ENCODE results near the gene TBX10.
A peak's percentile ranks its signal among the peaks of the same experiment; 100 is the strongest.
"Not testable (repeated sequence)": the region's sequence is repeated elsewhere in the genome, so short reads cannot be mapped to it uniquely, and the experiment has no call there.

The TBX10 gene

DNA sequence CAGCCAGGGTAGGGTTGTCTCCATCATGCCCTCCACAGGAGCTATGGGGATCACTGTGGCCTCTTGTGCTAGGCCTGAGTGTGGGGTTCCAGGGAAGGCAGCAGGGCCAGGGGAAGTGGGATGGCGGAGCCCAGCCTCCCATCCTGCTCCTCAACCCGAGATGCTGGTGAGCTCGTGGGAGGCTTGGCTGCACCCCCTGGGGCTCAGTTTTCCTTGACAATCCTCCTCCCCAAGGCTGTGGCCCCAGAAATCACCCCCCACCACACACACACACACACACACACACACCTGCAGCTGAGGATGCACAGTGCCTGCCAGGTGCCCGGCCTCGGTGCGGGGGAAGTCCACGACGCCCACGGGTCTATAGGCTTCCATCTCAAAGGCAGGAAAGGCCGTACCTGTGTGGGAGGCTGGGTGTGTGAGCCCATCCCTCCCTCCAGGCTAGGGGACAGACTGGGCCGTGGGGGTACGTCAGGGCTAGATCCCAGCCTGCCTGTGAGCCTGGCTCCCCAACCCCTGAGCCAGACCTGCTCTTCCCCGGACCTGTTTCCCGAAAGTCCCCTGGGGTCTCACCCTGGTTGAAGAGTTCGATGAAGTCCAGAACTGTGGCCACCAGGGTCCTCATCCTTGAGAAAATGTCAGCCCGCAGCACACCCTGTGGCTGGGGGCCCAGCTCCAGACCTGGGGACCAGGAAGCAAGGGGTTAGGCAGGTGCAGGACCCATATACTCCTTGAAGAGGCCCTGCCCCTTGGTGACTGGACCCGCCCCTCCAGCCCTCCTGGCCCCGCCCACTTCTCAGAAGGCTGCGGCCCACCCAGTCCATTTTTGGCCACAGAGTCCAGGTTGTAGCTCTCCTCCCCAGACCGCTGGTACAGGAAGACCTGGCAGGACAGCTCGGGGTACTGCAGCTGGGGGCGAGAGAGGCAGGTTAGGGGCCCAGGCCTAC lies 5.2 kb upstream of the TBX10 start:
- DNase-seq, result no peak

DNA sequence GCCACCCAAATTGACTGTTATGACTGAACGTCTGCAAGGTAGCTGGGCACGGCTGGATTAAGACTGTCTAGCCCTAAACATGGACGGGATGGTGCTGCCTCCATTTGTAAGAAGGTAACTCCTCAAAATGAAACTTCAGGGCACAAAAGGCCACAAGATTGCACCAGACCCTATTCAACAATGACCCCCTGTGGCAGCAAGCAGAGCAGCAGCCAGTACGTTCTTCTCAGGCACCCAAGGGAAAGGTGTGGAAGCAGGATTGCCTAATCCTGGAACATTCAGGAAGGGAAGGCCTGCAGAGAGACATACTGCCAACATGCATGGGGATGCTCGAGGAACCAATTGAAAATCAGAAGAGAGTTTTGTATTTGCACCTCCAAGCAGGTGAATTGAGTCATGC lies 4.5 kb upstream of the TBX10 start:
- no peak for DNase-seq

DNA sequence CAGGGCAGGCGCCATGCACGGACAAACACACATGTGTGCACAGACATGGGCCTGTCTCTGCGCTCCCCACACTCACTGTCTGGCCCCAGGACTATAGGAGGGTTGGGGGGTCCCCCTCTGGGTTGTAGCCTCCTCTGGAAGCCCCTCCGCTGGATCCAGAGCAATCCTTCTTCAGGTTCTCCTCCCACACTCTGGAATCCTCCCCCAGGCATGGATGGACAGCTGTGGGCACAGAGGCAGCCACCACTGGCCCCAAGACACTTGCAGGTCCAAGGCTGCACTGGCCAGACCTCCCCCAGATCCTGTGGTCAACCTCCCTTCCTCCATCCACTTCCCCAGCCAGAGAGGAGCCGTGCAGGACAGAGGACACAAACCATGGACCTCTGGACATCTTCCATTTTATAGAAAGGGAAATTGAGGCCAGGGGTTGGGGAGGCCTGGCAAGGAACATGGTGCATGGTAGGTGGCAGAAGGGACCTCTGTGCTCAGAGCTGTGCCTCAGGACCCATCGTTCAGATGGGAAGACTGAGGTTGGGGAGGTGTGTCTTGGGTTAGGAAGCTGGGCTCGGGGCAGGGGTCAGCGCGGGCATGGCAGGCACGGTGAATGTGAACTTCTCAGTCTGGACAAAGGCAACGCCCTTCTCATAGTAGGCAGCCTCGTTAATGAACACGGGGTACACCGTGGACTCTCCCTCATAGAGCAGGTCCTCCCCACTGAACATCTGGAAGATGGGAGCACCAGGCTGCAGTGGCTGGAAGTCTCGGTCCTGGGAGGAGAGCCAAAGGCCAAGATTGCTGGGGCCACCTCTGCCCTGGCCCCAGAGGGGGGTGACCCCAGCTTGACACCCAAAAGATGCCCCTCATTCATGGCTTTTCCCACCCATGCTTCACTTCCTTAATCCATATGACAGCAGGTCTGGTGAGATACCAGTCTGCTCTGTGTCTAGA lies 2.9 kb upstream of the TBX10 start:
- no peak for DNase-seq

DNA sequence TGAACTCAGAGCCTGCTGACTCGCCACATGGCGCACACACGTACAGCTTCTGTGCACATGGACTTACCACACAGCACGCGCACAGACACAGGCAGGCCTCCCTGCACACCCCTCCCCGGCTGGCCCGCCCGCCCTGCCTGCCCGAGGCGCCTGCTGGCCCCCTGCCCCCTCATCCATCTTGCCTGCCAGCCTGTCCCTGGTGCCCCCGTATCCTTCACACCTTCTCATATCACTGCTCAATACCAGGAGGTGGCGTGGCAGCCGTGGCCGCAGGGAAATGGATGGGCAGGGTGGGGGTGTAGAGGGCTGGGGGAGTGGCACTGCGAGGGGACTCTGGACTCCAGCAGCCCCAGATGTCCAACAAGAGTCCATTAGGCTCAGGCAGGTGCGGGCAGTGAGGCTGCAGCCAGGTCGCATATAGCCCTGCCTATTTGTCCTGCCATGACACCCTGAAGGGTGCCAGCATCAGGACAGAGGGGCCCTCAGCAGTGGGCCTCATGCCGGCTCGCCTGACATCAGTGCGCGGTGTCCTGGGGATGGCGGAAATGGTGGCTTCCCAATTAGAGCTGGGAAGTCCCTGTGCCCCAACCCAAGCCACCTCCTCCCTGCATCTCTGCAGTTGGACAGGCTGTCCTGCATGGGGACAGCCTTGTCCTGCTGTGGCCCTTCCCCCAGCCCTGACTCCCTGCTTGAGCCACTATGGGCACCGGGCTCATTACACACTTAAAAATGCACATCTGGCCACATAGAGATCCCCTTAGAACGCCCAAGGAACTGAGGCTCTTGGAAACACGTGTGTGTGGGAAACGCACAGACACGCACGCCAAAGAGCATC lies 2.0 kb upstream of the TBX10 start:
- DNase-seq, result no peak

DNA sequence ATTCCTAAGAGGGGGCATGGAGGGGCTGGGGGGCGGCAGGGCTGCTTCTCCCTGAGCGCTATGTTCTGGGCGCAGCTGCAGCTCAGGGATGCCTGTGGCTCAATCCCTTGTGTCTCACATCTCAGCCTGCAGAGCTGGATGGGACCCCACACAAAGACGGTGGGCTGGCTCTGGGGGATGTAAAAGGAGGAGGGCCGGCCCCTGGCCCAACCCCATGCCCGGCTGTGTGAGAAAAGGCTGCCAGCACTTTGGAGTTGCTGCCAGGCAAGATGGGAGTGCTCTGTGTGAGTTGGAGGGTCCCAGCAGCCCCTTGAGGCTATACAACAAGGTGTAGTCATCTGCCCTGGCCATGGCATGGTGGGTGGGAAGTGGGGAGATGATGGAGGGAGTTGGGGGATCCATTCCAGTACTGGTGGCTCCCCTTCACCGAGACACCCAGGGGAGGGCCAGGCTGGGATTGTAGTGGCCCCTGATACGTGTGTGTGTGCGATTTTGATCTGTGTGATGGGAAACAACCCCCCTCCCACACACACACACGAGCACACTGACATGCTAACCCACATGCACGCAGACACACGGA lies 1.3 kb upstream of the TBX10 start:
- no peak for DNase-seq

DNA sequence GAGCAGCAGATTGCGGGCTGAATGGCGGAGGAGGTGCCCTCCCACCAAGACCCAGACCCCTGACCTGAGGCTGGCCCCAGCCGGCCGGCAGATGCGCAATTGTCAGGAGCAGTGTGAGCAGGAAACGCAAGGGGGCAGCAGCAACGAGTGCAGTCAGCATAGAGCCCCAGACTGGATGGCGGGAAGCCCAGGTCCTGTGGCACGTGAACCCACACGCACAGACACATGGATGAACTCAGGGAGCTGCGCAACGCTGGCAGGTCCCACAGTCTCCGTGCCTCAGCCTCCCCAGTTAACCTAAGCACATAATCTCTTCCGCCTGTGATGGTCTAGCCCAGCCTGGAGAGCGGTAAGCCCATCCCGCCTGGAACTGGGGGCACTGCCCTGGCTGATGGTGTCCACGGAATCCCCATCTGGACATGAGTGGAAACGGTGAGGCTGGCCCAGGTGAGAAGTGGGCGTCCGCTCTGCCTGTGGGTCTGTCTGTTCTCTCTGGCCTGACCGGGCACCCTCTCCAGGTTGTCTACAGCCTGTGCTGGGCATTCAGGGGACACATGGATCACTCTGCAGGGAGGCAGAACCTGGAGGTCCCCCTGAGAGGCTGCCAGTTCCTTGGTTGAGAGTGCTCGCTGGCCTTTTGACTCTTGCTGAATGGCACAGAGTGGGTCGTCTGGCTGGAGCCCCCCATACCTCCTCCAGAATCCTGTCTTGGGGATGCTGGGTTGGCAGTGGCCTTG lies 626 bp upstream of the TBX10 start:
- peak; percentile 61 for DNase-seq

DNA sequence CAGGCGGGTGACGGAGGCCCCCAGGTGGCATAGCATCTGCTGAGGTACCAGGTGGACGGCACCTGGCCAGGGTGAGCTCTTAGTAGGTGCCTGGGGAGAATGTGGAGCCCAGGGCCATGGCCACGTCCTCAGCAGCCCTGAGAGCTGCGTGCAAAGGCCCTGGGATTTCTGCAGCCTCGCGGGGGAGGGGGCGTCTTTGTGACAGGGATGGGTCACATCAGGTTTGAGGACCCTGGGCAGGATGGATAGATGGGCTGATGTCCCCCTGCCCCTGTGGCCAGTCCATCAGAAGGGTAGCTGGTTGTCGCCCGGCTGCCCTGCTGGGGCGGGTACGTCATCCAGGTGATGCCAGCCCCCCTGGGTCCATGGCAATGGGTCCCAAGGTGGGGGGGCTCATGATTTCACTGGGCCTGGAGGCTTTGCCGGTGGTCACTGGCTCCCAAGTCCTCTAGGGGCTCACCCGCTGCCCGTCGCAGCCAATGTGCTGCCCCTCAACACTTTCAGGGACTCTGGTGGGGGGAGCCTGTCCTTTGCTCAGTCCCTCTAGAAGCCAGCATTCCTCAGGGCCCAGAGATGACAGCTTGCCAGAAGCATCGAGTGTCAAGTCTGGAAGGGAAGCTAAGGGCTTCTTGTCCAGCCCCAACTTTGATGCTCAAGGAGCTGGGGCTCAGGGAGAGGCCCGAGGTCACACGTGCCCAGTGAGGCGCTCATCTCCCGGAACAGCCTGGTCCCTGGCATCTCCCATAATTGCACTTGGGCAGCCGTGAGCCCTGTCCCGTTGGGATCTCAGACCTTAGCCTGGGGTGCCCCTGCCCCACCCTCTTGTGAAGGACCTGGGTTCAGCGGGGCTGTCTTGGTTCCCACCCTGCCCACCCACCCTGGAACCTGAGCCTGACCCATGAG lies 777 bp downstream of the TBX10 start:
- no peak for DNase-seq

DNA sequence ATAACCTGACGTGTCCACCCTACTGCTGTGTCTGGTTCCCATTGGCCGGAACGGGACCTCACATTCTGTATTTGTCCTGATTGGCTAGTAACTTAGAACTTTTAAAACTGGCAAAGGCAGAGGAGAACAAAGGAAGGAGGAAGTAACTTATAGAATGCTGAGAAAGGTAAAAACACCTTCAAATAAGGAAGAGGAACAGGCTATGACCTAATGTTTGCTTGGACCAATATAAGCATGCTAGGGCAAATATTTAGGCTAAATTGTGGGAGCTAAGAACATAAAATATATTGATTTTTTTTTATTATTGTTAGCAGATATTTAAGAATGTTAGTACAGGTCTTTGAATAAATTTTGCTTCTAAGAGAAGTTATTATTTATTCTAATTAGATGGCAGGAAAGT lies 2.1 kb downstream of the TBX10 start:
- DNase-seq, result not testable (repeated sequence)

DNA sequence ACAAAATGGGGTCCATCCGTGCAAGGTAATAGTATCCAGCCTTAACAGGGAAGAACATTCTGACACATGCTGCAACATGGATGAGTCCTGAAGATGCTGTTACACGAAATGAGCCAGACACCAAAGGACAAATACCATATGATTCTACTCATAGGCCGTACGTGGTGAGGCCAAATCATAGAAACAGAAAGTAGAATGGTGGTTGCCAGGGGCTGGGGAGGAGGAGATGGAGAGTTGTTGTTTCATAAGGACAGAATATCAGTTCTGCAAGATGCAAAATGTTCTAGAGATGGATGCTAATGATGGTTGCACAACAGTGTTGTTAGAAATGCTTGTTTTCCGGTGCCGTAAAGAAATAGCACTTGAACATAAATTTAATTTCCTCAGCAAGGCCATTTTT lies 2.6 kb downstream of the TBX10 start:
- DNase-seq, result no peak

DNA sequence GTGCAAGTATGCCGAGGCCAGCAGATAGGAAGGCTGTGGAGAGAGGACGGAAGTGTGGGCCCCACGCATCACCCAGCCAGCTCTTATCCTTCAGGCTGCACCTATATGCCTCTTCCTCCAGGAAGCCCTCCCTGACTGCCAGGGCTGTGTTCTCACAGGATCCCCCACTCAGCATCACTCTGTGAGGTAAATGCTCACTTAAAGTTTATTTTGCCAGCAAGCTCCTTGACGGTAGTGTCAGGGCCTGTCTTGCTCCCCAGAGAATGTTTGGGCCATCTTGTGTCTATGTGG lies 4.4 kb downstream of the TBX10 start:
- DNase-seq, result no peak

DNA sequence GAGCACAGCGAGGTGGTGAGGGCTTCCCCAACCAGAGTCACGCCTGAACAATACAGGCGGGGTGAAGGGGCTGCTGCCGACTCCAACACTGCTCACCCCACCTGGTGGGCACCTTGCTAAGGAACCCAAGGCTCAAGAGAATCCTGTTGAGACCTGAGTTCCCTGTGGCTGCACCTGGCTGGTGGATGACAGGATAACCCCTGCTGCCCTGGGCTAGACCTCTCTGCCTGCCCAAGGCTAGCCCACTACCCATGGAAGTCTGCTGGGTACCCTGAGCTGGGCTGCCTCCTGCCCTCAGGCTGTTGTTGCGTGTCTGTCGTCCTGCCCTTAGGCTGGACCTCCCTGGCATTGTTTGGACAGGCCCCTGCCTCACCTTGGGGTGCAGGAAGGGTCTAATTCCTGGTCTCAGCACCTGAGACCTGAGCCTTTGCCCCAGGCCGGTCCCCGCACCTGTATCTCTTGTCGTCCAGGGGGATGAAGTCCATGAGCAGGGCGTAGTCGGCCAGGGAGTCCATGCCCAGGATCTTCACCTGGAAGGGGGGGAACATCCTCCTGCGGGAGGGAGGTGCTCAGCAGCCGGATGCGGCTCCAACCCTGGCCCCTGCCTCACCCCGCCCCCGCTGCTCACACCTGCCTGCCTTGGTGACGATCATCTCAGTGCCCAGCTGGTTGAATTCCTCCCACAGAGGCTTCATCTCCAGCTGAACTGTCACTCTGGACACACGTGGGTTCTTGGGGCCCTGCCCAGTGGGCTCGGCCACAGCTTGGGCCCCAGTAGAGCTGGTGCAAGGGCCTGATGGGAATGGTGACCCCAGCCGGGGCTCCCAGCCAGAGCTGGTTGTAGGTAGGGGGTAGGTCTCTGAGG lies 5.0 kb downstream of the TBX10 start:
- no peak for DNase-seq

DNA sequence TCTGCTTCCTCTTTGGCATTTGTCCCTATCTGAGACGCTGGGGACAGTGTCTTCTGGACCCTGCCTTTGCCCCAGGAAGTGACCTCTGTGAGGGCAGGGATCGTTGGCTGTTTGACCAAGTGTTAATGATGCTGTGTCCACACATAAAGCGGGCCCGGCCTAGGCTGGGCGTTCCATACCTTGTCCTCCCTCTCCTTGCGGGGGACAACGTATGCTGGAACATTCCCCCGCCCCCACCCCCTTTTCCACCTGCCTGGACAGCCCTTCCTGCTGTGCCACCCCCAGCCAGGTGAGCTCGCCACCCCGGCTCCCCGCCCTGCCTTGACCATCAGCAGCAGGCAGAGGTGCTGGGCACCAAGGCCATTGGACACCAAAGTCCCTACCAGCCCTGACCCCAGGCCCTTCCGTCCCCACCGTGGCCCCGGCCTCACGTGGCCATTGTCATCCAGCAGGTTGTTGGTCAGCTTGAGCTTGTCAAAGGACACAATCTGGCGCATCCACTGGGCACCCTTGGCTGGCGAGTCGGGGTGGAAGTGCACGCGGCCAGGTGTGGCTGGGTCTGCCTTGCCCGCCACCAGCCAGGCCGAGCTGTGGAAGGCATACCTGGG lies 5.7 kb downstream of the TBX10 start:
- no peak for DNase-seq

DNA sequence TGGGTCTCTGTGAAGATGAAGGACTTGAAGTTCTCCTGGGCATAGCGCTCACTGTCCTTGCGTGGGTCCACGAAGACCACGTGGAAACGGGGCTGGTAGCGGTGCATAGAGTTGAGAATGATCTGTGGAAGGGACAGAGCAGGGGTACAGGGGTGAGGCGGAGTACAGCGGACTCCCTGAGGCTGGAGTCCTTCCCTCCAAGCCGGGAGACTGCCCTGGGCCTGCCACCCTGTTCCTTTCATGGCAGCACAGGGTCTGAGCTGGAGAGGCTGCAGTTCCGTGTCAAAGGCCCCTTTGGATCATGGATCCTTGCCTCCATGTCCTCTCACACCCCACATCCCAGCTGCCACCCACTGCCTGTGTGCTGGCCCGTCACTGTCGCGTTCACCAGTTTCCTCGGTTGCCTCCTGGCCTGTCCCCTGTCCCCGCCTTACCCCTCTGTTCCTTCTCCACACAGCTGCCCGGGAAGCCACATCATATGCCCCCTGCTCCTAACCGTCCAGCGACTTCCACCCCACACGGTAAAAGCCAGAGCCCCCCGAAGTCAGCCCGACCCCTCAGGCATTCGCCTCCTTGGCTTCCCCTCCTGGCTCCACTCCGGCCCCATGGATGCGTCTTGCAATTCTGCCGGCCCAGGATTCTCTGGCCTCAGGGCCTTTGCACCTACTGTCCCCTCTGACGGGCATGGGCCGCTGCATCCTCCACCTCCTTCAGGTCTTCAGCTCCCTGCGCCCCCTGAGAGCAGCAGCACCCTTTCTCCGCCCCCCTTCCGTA lies 6.4 kb downstream of the TBX10 start:
- DNase-seq, result no peak

DNA sequence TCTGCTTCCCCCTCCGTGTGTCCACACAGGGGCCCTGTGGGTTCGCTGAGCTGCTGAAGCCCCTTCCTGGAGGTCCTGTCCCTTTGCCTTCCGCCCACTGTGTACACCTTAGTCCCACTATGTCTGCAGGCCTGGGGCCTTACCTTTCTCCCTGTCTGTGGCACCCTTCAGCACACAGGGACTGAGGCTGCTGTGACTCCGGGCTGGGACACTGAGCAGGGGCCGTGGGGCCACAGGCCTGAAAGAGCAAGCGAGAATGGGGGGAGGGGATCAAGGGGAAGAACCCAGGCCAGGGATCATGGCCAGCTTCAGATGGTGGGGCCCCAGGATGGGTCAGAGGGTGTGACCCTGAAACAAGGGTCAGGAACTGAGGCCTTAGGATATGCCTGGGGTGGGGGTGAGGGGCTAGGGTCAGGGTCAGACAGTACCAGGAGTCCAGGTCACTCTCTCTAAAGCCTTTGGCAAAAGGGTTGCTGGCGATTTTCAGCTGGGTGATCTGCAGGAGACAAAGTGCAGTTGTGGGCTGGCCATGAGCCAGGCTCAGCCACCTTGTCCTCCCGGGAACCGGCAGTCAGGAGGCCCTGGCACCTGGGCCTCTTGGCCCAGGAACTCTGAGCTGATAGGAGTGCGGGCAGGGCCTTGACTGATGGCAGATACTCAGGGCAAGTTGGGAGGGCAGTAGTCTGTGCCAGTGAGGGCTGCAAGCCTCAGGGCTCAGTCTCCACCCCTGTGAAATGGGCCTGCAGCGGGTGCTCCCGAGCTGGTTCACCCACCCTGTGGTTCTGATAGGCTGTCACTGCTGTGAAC lies 7.2 kb downstream of the TBX10 start:
- DNase-seq, result no peak

DNA sequence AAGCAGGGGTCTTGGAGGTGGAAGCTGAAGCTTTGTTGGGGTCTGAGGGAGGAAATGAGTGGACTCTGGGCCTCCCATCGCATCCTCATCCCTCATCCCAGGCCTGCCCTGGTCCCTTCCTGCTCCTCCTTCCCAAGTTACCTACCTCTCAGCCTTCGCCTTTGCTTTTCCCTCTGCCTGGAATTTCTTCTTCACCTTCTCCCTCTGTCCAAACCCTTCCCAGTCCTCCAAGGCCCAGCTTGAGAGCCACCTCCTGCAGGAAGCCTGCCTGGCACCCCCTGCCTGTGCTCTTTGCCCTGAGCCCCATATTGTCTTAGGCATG lies 7.7 kb downstream of the TBX10 start:
- DNase-seq, result no peak

DNA sequence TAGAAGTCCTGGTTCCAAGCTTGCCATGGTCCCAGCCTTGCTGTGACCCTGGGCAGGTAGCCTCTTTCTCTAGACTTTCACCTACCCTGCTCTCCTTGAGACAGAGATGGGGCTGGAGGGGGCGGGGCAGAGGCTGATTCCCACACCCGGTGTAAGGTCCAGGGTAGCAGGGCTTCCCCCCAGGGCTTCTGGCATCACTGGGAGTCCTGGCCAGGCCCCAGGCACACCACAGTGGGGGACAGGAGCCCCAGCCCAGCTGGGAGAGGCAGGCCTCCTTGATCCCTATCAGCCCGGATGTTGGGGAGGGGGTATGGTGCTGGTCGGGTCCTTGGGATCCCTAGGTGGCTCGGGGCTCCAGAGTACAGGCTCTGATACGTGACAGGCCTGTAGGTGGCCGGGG lies 8.2 kb downstream of the TBX10 start:
- DNase-seq, result no peak

DNA sequence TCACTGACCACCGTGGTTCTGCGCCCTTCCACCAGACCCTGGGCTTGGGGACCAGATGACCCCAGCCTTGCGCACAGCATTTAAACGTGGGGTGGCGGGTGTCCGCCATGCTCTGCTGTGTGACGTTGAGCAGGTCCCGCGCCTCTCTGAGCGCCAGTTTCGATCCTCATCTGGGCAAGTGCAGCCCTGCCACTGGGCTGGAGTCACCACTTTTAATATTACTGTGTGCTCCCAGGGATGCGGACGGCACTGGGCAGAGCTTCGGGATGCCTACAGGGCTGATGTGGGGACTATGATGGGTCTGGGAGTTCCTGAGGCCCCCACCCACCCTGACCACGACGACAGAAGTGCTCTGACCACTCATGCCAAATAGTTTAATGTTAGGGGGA lies 8.6 kb downstream of the TBX10 start:
- no peak for DNase-seq

Measured in CD4-positive, alpha-beta T cell treated with Interferon gamma for 1 hour (primary cell).